HG02981 (cell line): ENCODE measurements around the gene NAGS.
"Not testable (repeated sequence)": the region's sequence is repeated elsewhere in the genome, so short reads cannot be mapped to it uniquely, and the experiment has no call there.

ENCODE experiments used
- ATAC-seq: cut with Tn5 transposase; IDR thresholded peaks from one replicate; pipeline ENCODE4 v1.9.1; 2021; ENCODE audit warnings: mild to moderate bottlenecking, moderate library complexity; ENCODE audit not compliant: unreplicated experiment

The NAGS gene

GRCh38 chr17:44037471-44037870, 33.0 kb downstream of the NAGS start:
- no peak for ATAC-seq

- no peak for ATAC-seq
These were observed 34.2 kb downstream of the NAGS start for GRCh38 chr17:44038604-44039011.

DNA sequence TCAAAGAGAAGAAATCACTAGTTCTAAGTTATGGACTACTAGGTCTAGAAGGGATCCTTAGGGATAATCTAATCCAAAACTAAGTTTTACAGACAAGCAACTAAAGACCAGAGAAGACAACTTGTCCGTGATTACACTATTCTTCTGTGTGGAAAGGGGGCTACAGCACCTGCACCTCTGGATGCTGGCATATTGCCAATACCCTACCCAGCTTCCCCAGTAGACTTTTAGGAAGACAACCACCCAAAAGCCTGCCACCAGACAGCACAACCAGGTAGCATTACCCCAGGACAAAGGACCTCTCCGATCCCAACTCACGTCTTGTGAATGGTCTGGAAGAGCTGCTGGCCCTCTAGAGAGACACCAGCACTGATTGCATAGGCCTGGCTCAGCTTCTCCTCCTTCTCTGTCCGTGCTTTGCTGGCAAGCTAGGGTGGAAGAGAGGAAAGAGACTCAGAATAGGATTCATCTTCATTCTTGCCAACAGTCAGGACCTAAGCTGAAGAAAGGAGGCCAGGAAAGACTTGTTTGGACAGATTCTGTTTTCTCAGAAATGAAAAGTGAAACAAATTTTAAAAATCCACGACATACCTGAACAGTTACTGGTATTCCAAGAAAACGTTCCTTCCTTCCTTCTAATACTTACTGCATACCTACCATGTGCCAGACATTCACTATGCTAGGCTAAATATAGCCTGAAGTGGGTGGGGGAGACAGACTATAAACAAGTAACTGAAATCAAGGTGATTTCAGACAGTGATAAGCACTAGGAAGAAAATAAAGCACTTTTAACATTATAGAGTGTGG, 35.6 kb downstream of the NAGS start:
- ATAC-seq = no peak

GRCh38 chr17:44043272-44043696, 38.9 kb downstream of the NAGS start:
- ATAC-seq = no peak

DNA sequence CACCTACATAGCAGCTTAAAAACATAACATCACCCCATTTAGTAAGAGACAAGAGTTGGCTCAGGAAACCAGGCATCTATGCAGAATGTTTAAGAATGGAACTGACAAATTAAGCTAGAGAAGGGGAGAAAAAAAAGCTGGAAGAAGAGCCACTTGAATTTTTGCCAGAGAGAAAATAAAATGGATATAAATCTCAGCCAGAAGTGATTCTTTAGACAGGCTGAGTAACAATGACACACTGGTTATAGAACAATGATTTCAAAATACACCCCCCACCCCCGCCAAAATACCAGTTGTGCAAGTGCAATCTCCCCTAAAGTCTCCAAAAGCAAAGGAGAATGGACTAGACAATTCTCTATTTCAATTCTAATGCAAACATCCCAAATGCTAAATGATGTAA, 39.6 kb downstream of the NAGS start:
- ATAC-seq = no peak

- no peak for ATAC-seq
These were observed 41.1 kb downstream of the NAGS start for GRCh38 chr17:44045486-44045885.

DNA sequence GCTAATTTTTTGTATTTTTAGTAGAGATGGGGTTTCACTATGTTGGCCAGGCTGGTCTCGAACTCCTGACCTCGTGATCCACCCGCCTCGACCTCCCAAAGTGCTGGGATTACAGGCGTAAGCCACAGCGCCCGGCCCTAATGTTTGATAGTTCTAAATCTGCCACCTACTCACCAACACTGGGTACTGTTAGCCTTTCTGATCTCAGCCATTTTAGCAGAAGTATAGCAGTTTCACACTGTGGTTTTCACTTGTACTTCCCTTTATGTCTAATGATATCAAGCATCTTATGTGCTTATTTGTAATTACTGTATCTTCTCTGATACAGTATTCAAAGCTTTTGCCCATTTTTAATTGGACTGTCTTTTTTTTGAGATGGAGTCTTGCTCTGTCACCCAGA, 42.5 kb downstream of the NAGS start:
- ATAC-seq = not testable (repeated sequence)

- ATAC-seq = no peak
These were observed 45.1 kb downstream of the NAGS start for GRCh38 chr17:44049294-44050060.

DNA sequence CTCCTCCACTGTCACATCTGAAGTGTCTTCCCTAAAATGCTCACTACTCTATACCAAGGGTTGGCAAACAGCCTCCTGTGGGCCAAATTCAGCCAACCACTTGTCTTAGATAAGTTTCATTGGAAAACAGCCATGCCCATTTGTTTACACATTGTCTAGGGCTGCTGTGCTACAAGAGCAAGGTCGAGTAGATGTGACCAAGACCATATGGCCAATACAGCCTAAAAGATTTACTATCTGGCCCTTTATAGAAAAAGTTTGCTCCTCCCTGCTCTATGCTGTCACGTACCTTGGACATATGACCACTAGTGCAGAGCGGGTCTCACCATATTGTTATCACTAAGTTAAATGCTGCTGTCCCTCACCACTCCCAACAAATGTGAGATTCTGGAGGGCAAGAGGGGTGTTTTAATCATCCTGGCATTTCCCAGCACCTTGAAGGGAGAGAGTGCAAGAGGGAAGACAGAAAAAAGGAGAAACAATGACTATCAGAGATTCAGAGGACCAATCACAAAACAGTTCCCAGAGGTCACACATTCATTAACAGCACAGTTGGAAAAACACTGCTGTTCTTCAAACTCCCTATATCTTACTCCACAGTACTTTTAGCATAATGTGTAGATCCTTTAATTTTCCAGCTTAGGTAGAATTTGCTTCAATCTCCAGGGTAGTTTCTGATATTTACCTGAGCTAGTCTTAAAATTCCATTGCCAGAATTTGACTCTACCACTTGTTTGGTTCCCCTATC, 48.9 kb downstream of the NAGS start:
- ATAC-seq = no peak
